WTC11 (cell line): Measurements from ENCODE around the gene ELP2.

Experiments
- CBFB ChIP-seq: sonication (generic); formaldehyde crosslinking; IDR thresholded peaks from 2 replicates; pipeline ENCODE4 v1.8.1; 2022; ENCODE audit warnings: mild to moderate bottlenecking, low read depth, missing genetic modification reagents
- CTCF ChIP-seq: fragments of 200-600 bp; IDR thresholded peaks from 2 replicates; pipeline ENCODE4 v1.8.0; 2022; ENCODE audit warnings: antibody characterized with exemption
- MAX ChIP-seq: sonication (generic); formaldehyde crosslinking; IDR thresholded peaks from 2 replicates; pipeline ENCODE4 v1.8.0; 2022; ENCODE audit warnings: mild to moderate bottlenecking, missing genetic modification reagents
- PRRX2 ChIP-seq: fragments of 250-450 bp; sonication (Bioruptor Pico); IDR thresholded peaks from 2 replicates; pipeline ENCODE4 v1.8.0; 2021; ENCODE audit warnings: mild to moderate bottlenecking
- SMAD3 ChIP-seq: sonication (generic); formaldehyde crosslinking; IDR thresholded peaks from 2 replicates; pipeline ENCODE4 v1.8.0; 2022; ENCODE audit warnings: missing genetic modification reagents, mild to moderate bottlenecking, borderline replicate concordance
- USF2 ChIP-seq: sonication (generic); formaldehyde crosslinking; IDR thresholded peaks from 2 replicates; pipeline ENCODE4 v1.8.1; 2023; ENCODE audit warnings: mild to moderate bottlenecking, missing genetic modification reagents, moderate library complexity
- ZNF425 ChIP-seq: fragments of 250-450 bp; sonication (Bioruptor Pico); conservative IDR thresholded peaks from 2 replicates; pipeline ENCODE4 v1.9.0; 2021; ENCODE audit warnings: mild to moderate bottlenecking

- TF ChIP-seq CTCF: no peak
- TF ChIP-seq CBFB (CRISPR knock-in tag): no peak
- no peak for TF ChIP-seq SMAD3 (CRISPR knock-in tag)
- TF ChIP-seq USF2 (CRISPR knock-in tag): no peak
- no peak for TF ChIP-seq ZNF425
- no peak for TF ChIP-seq MAX (CRISPR knock-in tag)
- TF ChIP-seq PRRX2 (CRISPR knock-in tag): no peak
Measured at GRCh38 chr18:36130883-36131653, 1.4 kb downstream of the ELP2 start.
